ENCODE data around the gene MYH3.

The MYH3 gene

DNA sequence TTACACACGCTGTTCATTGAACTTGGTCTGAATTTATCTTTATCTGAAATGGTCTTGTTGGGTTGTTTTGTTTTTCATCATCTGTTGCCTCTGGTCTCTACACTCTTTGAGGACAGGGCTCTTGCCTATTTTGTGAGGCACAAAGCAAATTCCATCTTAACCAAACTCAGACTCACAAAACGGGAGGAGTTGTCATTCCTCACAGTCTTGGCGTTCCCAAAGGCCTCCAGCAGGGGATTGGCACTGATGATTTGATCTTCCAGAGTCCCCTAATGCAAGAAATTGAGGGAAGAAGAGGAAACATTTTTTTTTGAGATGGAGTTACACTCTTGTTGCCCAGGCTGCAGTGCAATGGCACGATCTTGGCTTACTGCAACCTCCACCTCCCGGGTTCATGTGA is 8.7 kb downstream of the MYH3 start:
- no peak for DNase-seq

DNA sequence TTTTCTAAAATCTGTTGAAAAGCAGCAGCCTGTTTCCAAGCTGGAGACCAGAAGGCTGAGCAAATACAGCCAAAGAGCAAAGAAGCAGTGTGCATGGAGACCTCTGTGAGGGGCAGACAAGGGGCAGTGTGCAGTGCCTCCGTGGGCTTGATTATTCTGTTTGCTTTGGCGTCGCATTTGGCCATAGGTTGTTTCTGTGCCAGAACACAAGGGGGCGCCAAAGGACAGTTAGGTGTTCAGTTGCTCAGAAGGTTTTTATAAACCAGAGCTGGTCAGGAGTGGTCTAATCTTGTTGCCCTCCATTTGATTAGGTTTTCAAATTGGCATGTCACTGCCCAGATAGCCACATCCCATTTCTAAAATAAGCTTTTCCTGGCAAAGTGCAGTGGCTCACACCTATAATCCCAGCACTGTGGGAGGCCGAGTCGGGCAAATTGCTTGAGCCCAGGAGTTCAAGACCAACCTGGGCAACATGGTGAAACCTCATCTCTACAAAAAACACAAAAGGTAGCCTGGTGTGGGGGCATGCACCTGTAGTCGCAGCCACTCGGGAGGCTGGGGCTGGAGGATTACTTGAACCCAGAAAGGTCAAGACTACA is 10.6 kb downstream of the MYH3 start:
- DNase-seq = peak; percentile 58

DNA sequence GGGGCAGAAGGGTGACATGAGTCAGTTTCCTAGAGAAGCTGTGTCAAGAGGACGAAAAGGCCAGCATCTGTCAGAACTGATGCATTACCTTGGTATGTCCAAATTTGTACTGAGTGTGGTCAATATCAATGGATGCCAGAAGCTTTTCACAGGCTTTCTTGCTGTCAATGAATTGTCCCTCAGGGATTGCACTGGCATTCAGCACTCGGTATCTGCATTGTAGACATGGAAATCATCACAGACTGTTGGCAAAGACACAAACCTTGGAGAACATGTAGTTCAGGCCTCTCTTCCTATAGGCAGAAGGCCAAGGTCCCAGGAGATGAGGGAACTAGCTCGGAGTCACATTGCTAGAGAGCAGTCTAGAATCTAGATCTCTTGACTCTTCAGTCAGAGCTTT is 16.6 kb downstream of the MYH3 start:
- no peak for DNase-seq

DNA sequence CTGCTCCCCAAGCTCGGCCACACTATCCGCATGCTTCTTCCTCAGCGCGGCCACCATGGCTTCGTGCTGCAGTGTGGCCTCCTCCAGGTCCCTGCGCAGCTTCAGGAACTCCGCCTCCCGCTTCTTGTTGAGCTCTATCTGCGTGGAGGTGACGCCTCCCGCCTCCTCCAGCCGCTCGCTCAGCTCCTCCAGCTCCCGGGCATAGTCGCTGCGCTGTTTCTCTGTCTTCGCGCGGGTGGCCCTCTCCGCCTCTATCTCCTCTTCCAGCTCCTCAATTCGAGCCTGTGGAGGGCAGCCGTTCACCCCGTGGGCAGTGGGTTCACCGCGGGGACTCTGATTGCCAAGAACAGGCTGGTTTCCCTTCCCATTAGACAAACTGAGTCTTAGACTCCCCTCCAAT is 19.0 kb downstream of the MYH3 start:
- no peak for DNase-seq

DNA sequence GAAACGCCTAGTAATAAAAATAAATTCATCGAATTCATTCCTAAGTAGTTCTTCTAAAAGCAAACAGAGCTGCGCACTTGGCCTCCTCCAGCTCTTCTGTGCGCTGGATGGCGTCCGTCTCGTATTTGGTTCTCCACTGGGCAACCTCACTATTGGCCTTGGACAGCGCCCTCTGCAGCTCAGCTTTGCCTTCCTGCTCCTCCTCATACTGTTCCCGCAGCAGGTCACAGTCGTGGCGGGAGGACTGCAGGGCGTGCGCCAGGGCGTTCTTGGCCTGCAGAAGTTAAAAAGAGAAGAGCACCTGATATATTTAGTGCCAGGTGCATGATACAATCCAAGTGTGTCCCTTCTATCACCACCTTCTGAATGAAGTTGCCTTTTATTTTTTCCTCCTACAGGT is 21.8 kb downstream of the MYH3 start:
- DNase-seq = no peak

DNA sequence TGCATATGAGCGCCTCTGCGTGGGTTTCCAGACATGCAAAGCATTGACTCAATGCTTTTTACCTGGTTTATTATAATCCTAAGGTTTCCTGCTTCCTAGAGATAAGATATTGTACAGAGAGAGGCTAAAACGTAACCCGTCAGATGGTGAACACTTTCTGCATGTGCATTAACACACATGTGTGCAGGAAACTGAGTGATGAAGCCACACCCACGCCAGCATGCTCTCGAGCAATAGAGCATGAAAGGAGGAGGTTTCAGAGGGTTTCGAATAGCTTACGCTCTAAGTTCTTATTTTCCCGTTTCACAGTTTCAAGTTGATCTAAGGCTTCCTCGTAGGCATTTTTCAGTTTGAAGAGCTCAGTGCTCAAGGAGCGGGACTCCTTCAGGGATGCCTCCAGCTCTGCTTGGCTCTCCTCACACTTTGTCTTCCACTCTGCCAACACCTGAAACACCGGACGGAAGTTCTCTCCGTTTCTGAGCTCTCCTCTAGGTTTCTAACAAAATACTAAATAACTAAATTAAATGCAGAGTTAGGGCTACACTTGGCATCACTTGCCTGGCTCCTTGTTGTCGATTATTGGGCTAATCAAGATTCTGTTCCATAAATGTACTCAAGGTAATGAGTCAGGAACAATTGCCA is 23.2 kb downstream of the MYH3 start:
- DNase-seq = no peak

DNA sequence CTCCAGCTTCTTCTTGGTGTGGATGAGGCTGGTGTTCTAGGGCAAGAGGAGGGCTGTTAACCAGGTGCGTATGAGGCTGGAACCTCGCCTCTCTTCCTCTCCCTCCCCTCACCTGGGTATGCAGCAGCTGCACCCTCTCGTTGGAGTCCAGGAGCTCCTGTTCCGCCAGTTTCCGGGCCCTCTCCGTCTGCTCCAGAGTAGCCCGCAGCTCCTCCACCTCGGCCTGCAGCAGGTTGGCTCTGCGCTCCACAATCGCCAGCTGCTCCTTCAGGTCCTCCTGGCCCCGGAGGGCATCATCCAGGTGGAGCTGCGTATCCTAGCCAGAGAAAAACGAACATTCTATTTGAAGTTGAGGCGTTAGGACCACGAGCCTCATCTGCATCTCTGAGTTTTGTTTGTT is 25.4 kb downstream of the MYH3 start:
- no peak for DNase-seq

DNA sequence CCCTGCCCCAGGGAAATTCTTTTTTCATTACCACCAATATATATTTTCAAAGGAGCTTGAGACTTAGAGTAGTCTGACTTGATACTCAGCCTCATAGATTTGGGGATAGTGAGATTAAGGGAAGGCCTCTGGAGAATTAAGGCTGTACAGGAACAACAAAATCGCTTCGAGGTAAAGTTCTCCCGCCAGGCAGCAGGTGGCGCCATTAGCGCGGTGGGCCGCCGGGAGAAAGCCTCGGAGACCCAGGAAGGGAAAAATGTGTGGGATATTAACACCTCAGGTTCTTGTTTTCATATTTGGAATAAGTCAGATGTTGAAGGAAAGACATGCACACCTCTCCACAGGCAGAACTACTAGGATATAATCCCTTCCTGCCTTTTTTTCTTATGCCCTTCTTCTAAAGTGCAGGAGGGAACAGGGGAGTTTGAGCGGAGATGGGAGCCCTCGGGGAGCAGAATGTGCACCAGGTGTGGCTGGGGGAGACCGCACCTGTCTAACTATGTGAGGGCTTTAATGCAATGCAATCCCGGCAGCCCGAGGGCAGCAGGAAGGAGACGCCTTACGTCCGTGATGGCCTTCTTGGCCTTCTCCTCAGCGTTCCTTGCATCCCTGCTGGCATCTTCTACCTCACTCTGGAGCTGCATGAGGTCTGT is 25.9 kb downstream of the MYH3 start:
- DNase-seq = peak; percentile 20

DNA sequence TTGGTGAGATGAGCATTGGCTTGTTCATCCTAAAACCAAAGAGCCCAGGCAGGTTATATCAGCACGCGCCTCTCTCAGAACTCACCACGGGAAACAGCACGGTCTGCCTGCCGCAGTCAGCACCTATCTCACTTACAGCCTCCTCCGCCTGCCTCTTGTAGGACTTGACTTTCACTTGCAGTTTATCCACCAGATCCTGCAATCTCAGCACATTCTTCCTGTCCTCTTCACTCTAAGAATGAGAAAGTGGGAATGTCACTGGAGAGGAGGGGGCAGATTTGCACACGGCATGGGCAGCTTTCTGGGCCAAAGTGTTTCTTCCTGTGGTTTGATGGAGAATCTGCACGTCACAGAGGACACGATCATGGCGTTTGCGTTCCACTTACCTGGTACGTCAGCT is 27.4 kb downstream of the MYH3 start:
- DNase-seq = no peak

DNA sequence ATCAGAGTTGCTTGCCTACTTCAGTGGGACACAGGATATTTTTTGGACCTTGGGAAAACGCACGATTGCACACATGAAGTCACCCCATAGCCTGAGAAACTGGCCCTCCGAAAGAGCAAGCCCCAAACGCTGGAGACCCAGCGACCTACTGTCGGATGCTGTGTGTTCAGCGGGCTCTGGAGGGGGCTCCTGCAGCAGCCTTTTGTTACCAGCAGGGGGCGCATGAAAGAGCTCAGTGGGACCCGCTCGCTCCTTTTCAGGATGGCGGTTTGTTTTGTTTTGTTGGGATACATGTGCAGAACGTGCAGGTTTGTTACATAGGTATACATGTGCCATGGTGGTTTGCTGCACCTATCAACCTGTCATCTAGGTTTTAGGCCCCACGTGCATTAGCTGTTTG is 28.4 kb downstream of the MYH3 start:
- no peak for DNase-seq

DNA sequence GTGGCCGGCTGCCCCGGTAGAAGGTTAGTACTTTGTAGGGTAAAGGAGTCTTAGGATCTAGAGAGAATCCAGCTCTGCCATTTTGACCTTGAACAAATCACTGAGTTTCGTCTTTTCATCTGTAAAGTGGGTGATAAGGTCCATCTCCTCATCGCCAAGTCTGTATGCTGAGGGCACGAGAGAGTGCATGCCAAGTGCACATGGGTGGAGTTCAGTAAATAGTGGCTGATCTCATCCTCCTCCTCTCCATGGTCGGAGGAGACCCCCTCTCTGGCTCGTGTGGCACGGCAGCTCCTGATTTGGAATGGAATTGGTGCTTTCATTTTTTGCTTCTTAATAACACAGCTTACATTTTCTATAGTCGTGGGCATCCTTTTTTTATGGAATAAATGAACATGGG is 30.7 kb downstream of the MYH3 start:
- DNase-seq = no peak

DNA sequence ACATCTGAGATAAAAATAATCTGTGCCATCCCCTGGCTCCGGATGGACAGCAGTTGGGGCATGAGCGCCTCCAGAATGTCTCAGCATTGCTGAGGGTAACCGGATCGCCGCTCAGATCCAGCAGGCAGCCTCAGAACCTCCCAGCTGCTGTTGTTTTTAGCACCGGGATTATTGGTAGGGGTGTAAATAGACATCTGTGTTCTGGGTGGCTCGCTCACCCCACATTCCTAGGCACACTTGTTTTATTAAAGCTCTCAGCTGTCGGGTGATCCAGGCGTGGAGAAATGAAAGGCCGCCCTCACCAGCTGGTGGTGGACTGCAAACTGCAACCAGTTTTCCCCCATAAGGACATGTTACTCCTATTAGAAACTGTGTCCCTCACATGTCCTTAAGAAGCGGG is 32.1 kb downstream of the MYH3 start:
- DNase-seq = no peak

DNA sequence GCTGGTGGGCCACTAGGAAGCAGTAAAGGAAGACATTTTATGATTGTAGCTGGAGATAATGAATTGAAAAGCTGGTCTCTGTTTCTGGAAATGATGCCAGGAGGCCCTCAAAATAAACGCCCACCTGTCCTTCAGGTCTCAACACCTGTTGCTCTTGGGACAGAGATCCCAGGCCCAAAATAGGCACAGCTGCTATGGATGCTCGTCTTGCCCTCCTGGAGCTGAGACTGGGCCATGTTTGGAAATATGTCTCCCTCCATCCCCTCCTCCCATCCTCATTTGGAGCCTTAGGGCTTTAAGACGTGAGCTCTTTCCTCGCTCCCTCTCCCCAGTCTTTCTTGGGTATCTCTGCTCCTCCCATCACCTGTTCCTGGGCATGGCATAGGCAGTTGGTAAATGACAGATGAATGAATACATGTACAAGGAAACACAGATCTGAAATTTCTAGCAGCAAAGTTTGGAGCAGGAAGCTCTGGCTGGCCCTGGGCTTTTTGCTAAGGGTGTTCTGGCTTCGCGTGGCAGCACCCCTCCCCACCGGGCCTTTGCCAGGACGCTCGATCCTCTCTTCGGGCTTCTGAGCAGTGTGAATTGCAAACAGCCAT is 33.3 kb downstream of the MYH3 start:
- no peak for DNase-seq

DNA sequence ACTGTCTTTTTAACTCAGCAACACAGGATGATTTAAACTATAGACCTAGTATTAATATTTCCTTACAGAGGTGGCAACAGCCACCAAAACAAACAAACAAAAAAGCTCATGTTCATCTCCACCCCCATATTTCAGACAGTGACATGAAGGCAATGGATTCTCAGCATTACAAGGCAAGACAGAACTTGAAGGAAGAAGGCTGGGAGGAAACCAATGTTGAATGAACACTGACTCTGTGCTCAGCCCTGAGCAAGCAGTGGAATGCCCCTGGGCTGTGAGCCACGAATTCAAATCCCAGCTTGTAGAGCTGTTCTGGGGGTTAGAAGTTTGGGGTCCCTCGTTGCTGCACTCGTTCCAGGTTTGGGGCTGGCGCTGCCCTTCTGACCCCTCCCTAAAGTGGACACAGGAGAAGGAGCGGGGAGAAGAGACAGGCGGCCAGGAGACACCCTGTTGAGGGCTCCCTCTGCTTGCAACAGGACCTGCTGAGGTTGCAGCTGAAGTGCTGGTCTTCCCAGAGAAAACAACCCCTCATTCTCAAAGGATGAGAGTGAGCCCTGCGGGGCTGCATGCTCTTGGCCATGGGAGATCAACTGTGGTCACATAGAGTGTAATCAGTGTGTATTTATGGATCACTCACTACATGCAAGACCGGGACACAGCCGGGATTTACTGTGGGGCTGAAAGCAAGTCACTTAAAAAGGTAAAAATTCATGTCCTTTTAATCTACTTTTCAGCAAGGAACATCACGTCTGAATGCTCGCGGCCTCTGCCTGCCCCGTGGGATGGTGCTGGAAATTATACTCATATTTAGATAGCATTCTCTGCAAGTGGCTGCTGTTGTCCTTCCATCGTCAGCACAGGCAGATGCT is 34.3 kb downstream of the MYH3 start:
- no peak for DNase-seq

DNA sequence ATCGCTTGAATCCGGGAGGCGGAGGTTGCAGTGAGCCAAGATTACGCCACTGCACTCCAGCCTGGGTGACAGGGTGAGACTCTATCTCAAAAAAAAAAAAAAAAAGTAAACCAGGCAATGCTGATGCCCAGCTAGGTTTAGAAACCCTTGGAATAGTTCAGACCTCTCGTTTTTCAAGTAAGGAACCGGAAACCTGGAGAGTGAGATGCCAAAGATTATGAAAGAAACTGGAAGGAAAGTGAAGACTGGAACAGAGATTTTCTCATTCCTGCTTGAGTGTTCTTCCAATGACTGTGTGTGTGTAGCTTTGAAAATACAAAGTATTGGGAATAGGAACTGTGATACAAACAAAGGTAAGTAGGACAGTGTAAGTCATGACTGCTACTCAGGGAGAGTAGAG is 35.7 kb downstream of the MYH3 start:
- no peak for DNase-seq

DNA sequence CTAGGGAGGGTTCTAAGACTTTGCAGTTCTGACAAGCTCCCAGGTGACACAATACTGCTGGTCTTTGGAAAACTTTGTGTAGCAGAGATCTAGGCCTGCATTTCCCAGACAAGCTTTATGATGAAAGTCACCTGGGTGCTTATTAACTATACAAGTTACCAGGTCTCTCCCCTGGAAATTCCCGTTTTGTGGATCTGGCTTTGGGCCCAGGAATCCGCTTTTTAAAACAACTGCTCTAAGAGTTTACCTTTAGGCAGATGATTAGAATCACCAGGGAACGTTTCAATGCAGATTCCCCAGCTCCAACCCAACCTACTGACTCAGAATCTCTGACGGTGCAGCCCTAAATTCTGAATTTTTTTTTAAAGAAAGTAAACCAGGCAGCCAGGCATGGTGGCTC is 36.3 kb downstream of the MYH3 start:
- DNase-seq = no peak

DNA sequence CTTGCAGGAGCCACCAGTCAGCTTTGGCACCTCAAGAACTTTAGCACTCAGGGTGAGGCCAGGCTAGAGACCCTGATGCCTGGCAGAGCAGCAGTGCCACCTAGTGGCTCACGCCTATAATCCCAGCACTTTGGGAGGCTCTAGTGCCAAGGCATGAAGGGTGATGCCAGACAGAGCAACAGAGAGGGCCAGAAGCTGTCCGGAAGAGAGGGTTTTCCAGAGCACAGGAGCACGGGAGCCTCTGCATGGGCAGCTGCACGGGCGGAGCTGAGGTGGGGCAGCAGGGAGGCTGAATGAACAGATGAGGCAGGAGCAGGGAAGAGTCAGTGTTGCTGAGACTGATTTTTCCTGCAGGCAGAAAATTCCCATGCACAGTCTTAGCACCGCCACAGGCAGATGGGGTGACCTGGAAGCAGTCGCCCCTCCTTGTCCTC is 38.9 kb downstream of the MYH3 start:
- peak; percentile 72 for DNase-seq

DNA sequence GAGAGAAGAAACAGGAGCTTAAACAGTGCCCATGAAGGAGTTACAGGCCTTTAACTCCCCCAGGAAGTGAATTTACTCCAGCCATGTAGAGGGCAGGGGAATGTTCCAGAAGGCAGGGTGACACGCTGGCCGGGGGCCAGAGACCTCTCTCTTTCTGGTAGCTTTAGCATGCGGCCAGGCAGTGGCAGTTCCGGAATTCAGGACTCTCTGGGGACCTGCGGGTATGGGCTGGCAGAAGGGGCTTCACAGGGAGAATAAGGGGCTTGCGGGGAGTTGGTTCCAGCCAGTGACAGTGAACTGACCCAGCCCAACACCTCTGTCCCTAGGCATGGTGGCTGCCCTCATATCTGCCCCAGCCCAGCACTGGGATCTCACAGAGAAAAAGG is 40.0 kb downstream of the MYH3 start:
- no peak for DNase-seq

DNA sequence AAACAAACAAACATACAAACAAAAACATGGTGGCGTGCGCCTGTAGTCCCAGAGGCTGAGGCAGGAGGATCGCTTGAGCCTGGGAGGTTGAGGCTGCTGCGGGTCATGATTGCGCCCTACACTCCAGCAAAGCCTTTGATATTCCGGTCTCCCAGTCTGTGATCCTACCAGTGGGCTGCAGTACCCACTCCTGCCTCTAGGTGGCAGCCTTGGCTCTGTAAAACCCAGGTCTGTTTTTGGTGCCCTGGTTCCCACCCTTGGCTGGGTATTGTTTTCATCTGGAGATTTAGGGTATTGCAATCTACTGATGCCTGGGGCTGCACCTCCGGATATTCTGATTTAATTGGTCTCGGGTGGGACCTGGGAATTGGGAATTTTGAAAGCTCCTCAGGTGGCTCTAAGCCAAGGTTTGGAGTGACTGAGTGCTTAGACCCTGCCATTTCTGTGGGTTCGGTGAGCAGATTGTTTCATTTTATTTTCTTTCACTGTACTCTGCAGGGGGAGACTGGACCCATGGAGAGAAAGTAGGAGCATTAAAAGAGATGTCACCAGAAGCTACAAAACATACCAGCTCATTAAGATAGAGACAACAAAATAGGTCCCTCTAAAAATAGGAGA is 40.5 kb downstream of the MYH3 start:
- DNase-seq = peak; percentile 73

DNA sequence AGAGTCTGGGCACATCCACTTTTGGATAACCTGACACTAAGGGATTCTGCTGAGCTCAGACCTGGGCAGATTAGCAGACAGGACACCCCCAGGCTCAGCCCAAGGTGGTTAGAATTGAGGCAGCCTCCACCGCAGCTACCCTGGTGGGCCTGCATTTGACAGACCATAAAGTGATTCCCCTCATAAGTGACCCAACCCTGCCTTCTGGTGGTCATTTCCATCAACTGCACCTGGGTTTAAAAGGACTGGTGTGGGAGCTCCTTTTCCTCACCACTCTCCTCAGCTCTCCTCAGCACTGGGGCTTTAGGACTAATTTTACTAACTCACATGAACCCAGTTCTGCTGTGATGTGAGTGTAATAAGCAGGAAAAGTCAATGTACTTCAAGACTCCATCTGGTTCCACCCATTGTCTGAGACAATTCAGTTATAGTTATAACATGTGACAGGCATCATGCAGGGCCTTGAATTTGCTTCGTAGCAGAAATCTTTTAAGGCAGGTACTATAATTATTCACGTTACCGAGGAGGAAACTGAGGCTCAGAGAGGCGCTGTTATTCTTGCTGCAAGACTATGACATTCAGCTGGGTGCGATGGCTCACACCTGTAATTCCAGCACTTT is 42.5 kb downstream of the MYH3 start:
- peak; percentile 43 for DNase-seq

DNA sequence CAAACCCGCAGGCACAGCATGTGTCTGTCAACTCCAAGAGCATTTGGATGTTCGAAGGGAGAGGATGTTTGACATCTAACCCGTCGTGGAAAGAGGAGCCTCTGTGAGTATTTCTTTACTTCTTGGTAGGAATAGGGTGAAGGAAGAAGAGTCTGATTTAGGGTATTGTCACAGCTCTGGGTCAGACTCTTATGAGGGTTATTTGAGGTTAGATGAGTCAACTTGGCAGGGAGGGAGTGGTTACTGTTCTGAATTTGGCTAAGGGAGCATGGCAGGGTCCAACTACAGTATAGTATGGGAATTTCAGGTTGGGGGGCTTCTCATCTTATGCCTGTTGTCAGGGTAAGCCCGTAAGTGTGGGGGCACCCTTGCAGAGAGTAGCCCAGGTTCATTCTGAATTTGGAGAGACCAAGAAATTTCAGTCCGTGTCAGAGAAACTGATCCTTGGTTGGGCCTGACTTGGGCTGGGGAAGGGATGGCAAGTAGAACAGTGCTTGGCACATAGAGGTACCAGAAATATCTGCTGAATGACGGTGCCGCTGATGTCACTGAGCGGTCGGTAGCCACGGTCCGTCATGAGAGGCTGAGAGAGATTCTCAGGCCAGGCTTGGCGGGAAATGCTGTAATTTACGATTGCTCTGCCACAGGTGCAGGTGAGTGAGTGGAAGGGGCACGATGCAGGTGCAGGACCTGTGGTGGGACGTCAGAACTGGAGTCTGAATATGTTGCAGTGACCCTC is 43.2 kb downstream of the MYH3 start:
- no peak for DNase-seq

All from RPMI8226 (cell line).